Suppressor macrophage treated with lipopolysaccharide for 4 hours (primary cell): ENCODE results near the gene SH3RF3.
"Not testable (repeated sequence)": the region's sequence is repeated elsewhere in the genome, so short reads cannot be mapped to it uniquely, and the experiment has no call there.

Experiments used
- DNase-seq: peaks from one replicate; pipeline ENCODE4 v3.0.0-alpha.2; 2020

SH3RF3 gene

DNA sequence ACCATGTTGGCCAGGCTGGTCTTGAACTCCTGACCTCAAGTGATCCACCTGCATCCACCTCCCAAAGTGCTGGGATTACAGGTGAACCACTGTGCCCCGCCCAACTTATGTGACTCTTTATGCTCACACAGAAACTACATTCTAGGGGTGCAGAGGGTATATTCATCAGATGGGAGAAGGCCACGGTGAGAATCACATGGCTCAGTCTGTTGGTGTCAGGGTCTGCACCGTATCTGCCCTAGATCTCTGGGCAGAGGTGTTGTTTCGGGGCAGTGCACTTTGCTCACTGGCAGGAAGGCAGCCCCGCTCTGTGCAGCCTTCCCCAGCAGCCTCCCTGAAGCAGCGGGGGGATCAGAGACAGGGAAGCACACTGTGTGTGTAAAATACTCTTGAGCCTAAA, 76.4 kb downstream of the SH3RF3 start:
- no peak for DNase-seq

DNA sequence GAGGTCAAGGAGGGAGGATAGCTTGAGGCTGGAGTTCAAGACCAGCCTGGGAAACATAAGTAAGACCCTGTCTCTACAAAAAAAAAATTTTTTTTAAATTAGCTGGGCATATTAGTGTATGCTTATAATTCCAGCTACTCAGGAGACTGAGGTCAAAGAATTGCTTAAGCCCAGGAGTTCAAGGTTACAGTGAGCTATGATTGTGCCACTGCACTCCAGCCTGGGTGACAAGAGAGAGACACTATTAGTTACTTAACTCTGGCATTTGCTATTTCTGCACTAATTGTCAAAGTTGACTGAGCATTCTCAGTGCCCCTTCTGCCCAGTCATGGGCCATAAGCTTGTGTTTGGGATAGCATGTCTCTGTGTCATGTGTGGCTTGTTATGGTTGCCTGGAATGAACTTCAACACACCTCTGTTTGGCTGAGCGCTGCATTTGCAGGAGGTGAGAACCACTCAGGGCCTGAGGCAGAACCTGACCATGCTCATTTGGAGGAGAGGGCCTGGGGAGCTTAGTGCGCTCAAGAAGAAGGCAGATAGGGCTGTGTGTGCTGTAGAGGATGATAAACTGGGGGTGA, 77.7 kb downstream of the SH3RF3 start:
- DNase-seq: no peak

DNA sequence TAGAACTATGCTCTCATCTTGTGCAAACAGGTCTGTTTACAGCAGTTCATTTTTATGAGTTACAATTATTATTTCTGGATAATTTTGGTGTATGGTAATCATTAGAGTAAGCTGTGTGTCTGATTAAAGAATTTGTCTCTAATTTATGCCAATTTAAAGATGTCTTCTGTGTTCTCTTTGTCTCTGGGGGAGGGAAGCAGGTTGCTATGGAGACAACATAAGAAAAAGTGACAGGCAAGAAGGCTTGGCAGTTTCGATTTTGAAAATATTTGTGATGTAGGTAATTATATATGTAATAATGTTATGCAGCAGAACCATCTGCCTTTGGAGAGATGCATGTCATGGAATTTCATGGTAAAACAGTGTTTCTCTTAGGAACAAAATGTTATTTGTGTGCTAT, 78.2 kb downstream of the SH3RF3 start:
- no peak for DNase-seq

DNA sequence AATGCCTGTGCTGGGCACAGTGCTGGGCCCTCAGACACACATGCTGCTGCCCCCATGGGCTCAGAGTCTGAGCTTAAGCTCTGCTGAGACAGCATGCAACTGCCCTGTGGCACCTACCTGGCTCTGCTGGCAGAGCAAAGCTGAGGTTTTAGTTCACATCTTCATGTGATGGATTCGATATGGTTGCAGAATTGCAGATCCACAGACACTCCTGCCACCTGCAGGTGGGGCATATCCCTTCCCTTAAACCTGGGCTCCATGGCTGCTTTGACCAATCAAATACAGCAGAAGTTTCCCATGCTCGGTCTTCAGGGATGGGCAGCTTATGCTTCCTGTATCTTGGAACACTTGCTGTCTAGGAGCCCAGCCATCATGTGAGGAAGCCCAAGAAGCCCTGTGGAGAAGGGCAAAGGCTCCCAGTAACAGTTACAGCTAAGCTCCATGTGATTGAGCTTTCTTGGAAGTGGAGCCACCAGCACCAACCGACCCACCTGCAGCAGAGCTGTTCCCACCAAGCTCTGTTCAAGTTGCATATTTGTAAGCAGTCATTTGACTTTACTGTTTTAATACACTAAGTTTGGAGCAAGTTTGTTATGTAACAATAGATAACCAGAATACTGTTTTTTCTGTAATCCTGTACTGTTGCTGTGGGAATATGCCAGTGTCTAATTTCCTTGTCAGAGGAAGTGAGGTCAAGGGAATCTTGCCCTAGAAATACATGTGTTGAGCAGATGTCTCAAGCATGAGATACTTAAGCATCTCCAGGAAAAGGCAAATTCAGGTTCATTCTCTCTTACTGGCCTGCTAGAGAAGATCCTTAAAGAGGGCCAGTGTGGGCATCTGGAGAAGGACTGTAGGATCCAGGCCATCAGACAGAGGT, 79.3 kb downstream of the SH3RF3 start:
- DNase-seq: no peak

DNA sequence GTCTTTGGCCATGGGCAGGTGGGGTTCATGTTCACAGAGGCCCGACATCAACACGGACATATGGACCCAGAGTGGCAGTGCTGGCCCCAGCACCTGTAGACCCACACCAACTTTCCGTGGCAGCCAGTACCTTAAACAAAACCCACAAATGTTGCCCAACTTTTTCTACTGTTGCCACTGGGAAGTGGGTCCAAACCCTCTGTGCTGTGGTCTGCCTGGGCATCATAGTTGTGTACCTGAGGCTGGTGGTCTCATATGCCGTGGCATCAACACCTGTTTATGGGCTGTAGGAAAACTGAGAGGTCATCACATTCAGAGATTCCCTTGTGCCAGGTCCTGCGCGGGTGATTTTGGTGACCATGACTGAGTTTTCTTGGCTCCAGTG, 79.9 kb downstream of the SH3RF3 start:
- no peak for DNase-seq

DNA sequence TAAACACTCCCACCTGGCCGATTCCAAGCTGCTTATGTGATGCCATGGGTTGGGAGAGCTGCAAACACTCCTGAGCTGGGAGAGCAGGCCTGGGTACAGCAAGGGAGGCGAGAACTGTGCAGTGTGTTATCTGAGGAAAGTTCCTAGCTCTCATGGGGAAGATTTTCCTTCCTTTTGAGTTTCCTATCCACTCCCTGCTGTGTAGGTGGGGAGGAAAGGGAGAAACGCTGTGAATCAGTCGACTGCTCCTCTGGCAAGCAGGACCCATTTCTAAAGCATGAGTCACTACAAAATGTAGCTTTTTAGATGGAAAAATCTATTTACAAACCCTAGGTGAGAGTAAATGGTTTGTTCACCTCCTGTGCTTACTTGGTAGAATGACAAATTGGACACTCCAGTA, 80.4 kb downstream of the SH3RF3 start:
- DNase-seq: no peak

DNA sequence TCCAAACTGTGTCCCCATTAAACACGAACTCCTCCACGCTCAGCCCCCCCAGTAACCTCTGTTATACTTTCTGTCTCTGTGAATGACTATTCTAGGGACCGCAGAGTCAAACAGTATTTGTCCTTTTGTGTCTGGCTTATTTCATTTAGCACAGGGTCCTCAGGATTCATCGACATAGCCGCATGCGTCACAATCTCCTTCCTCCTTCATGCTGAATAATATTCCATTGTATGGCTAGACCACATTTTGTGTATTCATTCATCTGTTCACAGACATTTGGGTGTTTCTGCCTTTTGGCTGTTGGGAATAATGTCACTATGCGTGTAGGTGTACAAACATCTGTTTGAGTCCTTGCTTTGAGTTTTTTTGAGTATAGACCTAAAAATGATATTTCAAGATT, 80.9 kb downstream of the SH3RF3 start:
- no peak for DNase-seq

DNA sequence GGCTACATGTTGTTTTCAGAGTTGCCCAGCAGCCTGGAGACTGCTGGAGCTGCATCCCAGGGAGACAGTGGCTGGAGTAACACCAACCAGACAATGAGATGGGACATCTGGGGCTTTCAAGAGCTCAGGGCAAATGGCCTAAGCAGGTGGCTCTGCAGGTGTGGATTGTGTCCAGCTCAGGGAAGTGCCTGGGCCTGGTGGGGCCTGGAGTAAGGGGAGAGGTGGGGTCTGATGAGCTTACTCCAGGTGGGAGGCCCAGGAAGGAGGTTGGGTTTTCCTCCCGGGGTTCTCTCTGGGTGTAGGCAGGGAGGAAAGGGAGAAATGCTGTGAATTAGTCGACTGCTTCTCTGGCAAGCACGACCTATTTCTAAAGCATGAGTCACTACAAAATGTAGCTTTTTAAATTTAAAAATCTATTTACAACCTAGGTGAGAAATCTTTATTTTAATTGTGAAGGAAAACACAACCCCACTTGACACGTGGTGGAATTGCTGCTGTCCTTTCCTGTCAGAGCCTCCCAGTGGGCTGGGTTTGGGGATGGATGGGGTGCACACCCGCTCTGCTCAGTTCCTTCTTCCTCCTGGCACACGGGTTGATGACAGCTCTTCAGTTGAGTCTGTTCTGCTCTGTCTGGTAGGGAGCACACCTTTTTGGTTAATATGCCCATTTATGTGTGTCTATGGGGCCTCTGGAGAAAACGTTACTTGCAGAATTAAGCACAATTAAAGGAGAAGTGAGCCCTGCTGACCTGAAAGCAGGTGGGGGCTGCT, 81.6 kb downstream of the SH3RF3 start:
- DNase-seq: no peak

DNA sequence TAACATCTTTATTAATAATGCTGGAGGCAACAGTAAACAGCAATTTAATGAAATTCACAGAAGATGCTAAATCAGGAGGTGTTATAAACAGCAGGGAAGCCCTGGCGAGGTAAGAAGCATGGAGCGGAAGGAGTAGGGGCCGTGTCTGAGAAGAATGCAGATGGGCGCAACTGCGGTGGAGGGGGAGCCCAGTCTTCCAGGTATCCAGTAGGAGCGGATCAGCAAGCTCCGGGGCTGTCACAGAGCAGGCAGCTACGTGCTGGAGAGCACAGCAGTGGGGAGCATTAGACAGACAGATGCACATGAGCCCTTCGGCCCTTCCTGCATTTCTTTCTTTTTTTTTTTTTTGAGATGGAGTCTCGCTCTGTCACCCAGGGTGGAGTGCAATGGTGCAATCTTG, 82.3 kb downstream of the SH3RF3 start:
- no peak for DNase-seq

DNA sequence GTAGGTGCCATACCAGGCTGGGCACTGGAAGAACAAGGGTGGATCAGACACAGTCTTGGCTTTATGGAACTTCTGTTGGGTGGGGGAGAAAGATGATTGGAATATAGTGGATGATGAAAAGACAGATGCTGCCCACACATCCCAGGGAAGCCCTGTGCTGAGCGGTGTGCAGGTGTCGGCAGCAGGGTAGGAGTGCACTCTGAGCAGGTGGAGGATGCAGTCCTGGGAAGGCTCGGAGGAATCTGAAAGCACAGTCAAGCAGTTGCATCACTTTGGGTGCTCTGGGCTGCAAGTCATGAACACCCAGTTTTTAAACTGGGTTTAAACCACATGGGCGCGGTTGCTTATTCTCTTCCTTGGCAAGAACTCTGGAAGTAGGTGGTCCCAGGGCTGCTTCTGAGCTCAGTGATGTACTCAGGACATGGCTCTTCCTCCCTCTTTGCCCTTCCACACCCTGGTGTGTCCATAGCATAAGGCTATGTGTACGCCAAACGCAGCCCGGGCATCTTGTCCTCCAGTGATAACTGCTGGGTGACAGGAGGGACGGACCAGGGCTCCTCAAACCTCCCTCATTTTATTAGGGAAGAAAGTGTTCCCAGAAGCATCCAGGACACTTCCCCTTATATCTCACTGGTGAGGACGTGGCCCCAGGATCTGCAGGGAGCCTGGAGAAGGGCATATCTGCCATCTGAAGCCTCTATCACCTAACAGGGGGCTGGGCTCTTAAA, 84.0 kb downstream of the SH3RF3 start:
- no peak for DNase-seq

DNA sequence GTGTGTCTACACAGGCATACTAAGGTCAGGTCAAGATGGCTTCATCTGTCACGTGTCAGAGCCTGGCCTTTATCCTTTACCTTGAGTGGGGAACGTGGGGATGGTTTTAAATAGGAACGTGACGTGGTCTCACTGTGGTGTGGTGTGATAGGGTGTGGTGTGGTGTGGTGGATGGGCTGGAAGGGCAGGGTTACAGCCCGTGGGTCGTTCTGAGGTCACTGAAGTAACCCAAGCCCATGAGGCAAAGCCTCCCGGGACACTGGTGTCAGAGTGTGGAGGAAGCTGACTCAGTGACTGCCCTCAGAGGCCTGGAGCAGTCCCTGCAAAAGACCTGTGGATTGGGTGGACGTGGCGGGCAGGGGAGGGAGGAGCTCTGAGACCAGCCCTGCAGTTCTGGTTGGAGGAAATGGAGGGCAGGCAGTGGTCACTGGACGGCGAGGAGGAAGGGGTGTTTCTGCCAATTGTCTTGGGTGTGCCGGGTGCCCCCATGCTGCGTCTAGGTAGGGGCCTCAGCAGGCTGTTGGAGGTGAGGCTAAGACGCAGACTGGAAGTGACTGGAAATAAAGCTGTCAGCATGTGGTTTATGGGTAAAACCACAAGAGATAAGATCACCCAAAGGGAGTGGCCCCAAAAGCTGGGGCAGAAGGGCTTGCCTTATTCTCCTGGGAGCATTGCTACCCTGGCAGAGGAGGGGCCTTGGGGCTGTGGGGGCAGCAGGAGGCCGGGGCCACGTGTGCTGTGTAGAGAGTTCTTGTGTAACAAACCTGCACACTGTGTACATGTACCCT, 84.8 kb downstream of the SH3RF3 start:
- peak; percentile 91 for DNase-seq

DNA sequence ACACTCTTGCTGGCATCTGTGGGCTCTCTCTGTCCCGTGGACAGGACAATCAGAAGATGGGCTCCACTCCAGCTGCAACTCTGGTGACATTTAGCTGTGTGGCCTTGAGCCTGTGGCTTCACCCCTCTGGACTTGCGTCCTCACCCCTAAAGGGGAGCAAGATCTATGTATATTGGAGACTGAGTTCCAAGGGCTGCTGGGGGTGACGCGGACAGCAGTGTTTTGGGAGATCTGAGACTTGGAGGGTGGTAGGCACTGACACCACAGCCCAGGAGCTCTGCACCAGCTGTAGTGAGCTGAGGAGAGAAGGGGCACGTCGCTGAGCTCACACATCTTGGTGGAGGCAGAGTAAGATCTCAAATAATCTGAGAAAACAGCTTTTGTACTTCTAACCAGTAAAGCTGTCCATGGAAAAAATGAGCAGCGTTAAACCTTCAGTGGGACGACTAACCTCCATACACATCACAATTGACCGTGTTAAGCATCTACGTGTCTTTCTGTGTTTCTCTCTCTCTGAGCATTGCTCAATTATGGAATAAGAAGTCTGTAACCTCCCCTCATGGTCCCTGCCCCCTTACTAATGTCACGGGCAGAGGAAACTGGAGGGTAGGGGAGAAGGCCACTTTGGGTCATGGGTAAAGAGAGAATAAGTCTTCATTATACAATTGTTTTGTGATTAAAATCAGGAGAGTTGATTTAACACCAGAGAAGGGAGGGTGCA, 85.8 kb downstream of the SH3RF3 start:
- DNase-seq: peak; percentile 52

DNA sequence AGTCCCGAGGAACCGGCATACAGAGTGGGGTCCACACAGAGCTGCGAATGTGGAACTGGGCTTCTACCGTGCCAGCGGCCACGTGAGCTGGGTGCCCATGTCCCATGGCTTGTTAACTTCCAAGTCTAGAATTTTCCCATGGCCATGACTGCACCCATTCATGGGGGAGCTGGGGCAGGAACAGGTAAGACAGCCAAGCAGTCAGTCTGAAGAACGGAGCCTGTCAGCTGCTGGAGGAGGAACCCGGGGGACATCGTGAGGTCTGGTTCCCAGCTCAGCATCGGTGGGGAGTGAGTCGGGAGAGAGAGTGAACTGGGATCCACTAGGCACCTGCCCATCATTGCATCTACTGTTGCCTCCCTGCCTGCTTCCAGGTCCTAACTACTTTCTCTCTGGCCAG, 86.9 kb downstream of the SH3RF3 start:
- DNase-seq: no peak

DNA sequence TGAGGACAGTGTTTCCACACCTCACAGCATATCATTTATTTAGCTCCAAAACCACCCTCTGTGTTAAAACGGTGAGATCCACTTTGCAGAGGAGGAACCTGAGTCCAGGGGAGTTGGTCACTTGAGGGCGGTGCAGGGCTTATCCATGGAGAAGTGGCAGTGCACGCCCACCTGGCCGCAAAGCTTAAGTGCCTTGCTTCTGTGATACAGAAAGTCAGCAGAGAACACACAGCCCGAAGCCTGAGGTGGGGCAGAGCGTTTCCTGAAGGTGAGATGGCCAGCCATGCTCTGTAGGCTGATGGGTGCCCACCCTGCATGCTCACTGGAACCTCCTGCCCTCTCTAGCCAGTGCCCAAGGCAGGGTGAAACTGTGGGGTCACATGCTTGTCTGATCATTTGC, 87.3 kb downstream of the SH3RF3 start:
- no peak for DNase-seq

DNA sequence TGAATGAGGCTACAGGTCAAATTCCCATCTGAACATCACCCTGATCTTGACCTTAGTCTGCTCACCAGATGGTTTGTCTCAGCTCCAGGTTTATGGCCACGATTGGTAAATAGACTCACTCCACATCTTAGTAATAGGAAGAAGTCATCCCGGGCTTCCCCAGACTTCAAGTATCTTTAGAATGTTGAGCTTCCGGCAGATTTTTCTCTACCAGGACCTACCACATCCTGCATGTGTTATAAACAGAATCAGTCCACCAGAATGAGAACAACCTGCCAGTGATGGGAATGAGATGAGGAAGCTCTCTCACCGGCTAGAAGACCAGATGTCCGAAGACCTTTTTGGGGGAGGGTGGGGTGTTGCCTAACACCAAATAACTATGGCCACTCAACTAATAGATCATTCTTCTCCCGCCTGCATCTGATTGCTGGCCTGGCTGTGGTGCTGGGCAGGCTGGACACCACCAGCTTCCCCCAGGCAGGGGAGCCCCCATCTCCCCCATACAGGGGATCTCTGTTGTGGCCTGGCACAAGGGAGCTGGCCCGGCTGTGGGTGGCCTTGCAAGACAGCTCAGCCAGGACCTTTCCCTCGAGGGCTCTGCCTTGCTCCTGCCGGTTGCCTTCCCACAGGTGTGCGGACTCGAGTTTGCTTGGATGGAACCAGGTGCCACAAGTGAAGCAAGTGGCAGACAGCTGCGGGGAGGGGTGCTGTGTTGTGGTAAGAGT, 88.5 kb downstream of the SH3RF3 start:
- DNase-seq: peak; percentile 68

DNA sequence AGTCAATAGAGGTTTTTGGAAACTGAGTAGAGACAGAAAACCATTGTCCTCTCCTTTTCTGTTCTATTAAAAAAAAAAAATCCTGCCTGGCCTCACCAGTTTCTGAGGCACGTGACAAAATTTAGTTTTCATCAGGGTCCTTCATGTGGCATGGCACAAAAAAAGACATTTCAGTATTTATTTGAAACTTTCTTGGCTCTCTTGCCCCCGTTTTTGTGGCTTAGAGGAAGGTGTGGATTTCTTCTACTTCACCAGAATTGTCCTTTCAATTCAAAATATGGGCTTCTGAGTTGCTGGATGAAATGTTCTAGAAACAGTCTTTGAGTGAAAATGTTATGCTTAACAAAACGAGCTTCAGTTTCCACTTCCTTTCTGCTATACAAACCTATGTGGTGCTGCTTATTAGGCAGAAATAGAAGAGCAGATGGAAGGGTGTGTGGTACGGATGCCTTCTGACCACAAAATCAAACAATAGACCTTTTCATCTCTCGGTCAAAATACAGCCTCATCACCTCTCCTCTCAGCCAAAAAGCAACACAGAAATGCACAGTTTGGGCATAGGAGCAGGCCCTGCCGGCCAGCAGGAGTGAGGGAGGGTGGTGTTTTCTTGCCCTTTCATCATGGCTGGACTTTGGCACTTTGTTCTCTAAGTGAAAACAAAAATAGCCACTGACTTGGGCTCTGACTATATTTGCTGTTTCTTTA, 89.2 kb downstream of the SH3RF3 start:
- DNase-seq: no peak

DNA sequence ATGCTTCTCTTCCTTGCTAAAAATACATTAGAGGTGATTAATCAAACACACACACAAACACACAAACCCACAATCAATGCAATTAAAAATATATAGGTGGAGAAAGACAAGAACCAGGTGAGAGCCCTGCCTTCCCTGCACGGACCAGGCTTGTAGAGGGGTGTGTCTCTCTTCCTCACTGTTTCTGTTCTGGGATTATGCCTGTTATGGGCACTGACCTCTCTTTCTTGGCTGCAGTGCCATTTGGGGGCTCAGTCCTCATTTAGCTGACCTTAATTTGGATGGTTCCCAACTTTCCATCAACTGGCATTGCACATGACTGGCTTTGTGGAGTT, 89.8 kb downstream of the SH3RF3 start:
- DNase-seq: no peak

DNA sequence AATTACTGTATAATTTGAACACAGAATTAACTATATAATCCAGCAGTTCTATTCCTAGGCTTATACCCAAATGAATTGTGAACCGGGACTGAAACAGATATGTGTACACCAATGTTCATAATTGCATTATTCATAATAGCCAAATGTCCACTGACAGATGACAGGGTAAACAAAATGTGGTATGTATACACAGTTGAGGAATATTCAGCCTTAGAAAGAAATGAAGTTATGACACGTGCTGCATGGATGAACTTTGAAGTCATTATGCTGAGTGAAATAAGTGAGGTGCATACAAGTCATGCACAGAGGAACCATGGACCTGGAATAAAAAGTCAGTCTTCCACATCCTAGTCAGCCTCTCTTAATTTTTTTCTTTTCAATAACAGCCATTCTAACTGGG, 91.9 kb downstream of the SH3RF3 start:
- DNase-seq: no peak

DNA sequence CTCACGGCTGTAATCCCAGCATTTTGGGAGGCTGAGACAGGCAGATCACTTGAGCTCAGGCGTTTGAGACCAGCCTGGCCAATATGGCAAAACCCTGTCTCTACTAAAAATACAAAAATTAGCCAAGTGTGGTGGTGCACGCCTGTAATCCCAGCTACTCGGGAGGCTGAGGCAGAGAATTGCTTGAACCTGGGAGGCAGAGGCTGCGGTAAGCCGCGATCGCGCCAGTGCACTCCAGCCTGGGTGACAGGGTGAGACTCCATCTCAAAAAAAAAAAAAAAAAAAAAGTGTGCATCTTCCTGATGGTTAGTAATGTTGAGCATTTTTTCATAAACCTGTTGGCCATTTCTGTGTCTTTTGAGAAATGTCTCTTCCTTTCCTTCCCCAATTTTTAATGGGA, 92.3 kb downstream of the SH3RF3 start:
- not testable (repeated sequence) for DNase-seq

DNA sequence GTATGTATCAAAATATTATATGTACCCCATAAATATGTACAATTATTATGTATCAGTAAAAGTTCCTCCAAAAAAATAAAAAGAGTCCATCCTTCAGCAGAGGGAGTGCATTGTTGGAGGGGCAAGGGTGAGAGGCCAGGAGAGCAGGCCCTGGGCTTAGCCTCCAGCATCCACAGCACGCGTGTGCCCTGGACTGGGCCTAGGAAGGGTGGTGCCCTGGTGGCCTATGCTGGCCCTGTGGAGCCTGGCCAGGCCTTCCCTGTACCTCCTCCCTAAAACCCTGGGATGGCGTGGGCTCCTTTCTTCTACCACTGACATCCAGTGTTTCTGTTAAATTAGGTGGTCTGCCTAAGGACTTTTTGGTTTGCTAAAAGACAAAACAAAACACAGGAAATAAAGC, 93.4 kb downstream of the SH3RF3 start:
- DNase-seq: no peak
